ENCODE measurements around the gene RPS15A. TPM values are rescaled to one million over a fixed set of nuclear protein-coding genes. Genes with fewer than 3 reads are reported as not detected.

RPS15A gene
- total RNA-seq, 6 experiments from 2014 or later = 413 to 736 (median 445) TPM

DNA sequence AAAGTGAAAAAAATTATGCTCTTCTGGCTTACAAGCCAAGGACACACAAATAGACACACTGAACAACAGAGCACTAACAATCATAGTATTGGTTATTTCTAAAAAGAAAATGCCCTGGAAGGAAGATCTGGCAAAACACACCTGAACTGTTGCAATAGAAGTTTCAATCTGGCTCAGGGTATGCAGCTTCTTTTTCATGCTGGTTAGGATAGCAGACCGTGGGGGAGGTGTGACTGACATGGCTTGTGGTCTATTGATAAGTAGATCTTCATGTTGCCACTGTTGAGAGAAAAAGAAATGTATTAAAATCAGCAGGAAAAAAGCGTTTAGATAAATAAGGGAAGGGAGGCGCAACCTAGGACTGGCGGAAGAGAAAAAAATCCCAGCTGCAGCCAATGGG lies 37.8 kb upstream of the RPS15A start:
- H3K27me3 ChIP-seq = no peaks in the 10 kb centered on the region
- TF ChIP-seq CTCF (IDR thresholded peaks at IDR 0.05) (no peak), POLR2A (IDR thresholded peaks at IDR 0.05) (no peak)
- DNase-seq (peak in 1 of 3 donors; percentile 56), ATAC-seq (peak in 3 of 4 donors; percentile 62 to 89 (median 76))
- intact Hi-C loops (cut with DNase I) = no loop called here
- no peaks in the 10 kb centered on the region for H3K9me3 ChIP-seq
- 78% methylated on average over 4 of the region's 4 CpGs for WGBS (ENCODE audit: insufficient coverage, low coverage, low lambda C conversion rate, missing lambda C conversion rate)
- peaks cover 0 to 6% (median 0%) of the 10 kb centered on the region in 4 donors for H3K4me1 ChIP-seq
- peaks cover 7 to 55% (median 32%) of the 10 kb centered on the region in 4 donors for H3K36me3 ChIP-seq
- no peak overlapping the region for H3K4me3 ChIP-seq
- no peak overlapping the region for H3K27ac ChIP-seq

DNA sequence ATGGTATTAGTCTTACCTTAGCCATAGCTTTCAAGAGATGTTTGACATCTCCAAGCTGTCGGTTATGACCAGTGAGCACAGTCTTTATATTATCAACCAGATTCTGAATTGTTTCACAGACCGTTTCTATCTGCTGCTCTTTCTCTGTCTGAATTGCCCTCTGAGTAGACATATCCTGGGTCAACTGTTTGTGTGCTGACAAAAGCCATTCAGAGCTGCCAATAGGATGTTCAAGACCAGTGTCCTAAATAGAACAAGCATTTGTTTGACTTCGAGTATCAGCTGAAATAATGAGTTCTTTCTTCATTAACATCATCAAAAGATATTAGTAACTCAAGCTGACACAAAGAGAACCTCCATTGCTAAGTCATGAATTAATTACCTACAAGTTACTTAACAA lies 26.2 kb upstream of the RPS15A start:
- TF ChIP-seq CTCF (IDR thresholded peaks at IDR 0.05) (no peak), POLR2A (IDR thresholded peaks at IDR 0.05) (no peak)
- ATAC-seq = no peak
- Histone ChIP-seq H3K4me3 (no peak overlapping the region), H3K9me3 (no peaks in the 10 kb centered on the region), H3K27ac (no peak overlapping the region), H3K4me1 (no peaks in the 10 kb centered on the region), H3K27me3 (no peaks in the 10 kb centered on the region), H3K36me3 (peaks cover 6 to 75% (median 21%) of the 10 kb centered on the region in 4 donors)
- 83% methylated on average over 3 of the region's 3 CpGs for WGBS (ENCODE audit: insufficient coverage, low coverage, low lambda C conversion rate, missing lambda C conversion rate)
- no peak for DNase-seq
- intact Hi-C loops (cut with DNase I) = no loop called here

GRCh38 chr16:18811925-18812324 lies 21.8 kb upstream of the RPS15A start:
- WGBS (ENCODE audit: insufficient coverage, low coverage, low lambda C conversion rate, missing lambda C conversion rate) = 96% methylated on average over 3 of the region's 3 CpGs
- H3K4me1 ChIP-seq = no peaks in the 10 kb centered on the region

GRCh38 chr16:18809165-18809564 lies 19.0 kb upstream of the RPS15A start:
- Histone ChIP-seq H3K27ac (no peak overlapping the region), H3K4me3 (no peak overlapping the region), H3K27me3 (no peaks in the 10 kb centered on the region), H3K9me3 (no peaks in the 10 kb centered on the region), H3K4me1 (no peaks in the 10 kb centered on the region), H3K36me3 (peaks cover 14 to 52% (median 38%) of the 10 kb centered on the region in 4 donors)
- ATAC-seq = no peak
- intact Hi-C loops (cut with DNase I) = loop anchor here in 1 of 2 donors (10.0 kb wide), 1 partner anchor 156 kb away; no protein-coding TSS in a partner anchor
- DNase-seq = no peak
- TF ChIP-seq CTCF (IDR thresholded peaks at IDR 0.05) (no peak), POLR2A (IDR thresholded peaks at IDR 0.05) (no peak)
- 92% methylated on average over 12 of the region's 13 CpGs for WGBS (ENCODE audit: insufficient coverage, low coverage, low lambda C conversion rate, missing lambda C conversion rate)

More at GRCh38 chr16:18811925-18812324, 21.8 kb upstream of the RPS15A start:
- DNase-seq = no peak
- ATAC-seq = no peak
- Histone ChIP-seq H3K27ac (no peak overlapping the region), H3K27me3 (no peaks in the 10 kb centered on the region), H3K9me3 (no peaks in the 10 kb centered on the region), H3K36me3 (peaks cover 20 to 78% (median 44%) of the 10 kb centered on the region in 4 donors), H3K4me3 (no peak overlapping the region)
- intact Hi-C loops (cut with DNase I) = no loop called here
- TF ChIP-seq CTCF (IDR thresholded peaks at IDR 0.05) = no peak
- no peak for TF ChIP-seq POLR2A (IDR thresholded peaks at IDR 0.05)

All from right lobe of liver (tissue), 6 donors.